Endothelial cell of hepatic sinusoid (primary cell): ENCODE results near the gene PRSS2.

Experiments used
- in situ Hi-C: cut with HindIII; loops from 2 replicates; pipeline ENCODE4 v1.10.0; 2017; ENCODE audit warnings: low sequenced_read_pairs

Gene PRSS2

DNA sequence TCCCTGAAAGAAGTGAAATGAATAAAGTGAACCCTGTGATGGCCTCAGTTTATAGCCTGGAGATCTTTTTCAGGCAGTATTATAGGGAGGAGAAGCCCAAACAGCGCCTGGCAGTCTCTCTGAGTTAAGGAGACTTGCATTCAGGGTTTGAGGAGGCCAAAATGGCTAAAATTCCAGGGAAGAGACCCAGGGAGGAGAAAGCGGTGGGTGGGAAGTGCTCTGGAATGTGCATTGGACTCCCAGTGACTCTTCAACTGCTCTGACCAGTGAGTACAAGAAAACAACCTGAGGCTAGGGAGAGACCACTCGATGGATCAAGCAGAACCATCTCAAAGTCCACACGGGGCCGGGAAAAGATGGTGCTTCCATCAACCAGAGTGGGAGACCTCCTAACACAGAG is 48.8 kb downstream of the PRSS2 start:
- in situ Hi-C loops = no loop called here

DNA sequence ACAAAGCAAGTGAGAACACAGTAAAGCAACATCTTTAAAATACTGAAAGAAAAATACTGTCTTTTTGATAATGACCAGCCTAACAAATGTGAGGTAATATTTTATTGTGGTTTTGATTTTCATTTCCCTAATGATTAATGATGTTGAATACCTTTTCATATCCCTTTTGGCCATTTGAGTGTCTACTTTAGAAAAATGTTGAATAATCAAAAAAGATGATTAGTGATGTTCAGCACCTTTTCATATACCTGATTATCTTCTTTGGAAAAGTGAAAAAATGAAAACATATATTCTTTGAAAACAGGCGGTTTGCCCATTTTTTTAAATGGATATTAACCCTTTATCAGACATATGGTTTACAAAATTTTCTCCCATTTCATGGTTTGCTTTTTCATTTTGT is 51.9 kb downstream of the PRSS2 start:
- in situ Hi-C loops = no loop called here
